Endodermal cell (in vitro differentiated cells): ENCODE data around the gene RMC1. TPM values are rescaled to one million over a fixed set of nuclear protein-coding genes. Genes with fewer than 3 reads are reported as not detected.

Experiments used
- DNase-seq: peaks from one replicate; pipeline ENCODE4 v3.0.0-alpha.2; 2017
- H3K27ac ChIP-seq: 2 replicates; pipeline ENCODE4 v1.5.1; 2013; ENCODE audit warnings: mild to moderate bottlenecking, low read depth, low read length, moderate library complexity
- H3K27me3 ChIP-seq: 2 replicates; pipeline ENCODE4 v1.6.1; 2013; ENCODE audit warnings: mild to moderate bottlenecking, low read length, moderate library complexity; ENCODE audit not compliant: insufficient read depth, control insufficient read depth, poor library complexity, severe bottlenecking
- H3K36me3 ChIP-seq: 2 replicates; pipeline ENCODE4 v1.7.0; 2013; ENCODE audit warnings: mild to moderate bottlenecking, low read length, moderate library complexity; ENCODE audit not compliant: control insufficient read depth, insufficient read depth
- H3K4me1 ChIP-seq: one replicate; pipeline ENCODE4 v1.7.0; 2013; ENCODE audit warnings: low read length; ENCODE audit not compliant: control insufficient read depth, insufficient read depth
- H3K4me3 ChIP-seq: 2 replicates; pipeline ENCODE4 v1.5.1; 2013; ENCODE audit warnings: mild to moderate bottlenecking, low read length, moderate library complexity
- H3K9ac ChIP-seq: 2 replicates; pipeline ENCODE4 v1.6.1; 2013; ENCODE audit warnings: mild to moderate bottlenecking, low read length, moderate library complexity; ENCODE audit not compliant: poor library complexity, severe bottlenecking; ENCODE audit errors: extremely low read depth
- H3K9me3 ChIP-seq: 2 replicates; pipeline ENCODE4 v1.6.1; 2013; ENCODE audit warnings: mild to moderate bottlenecking, low read length, moderate library complexity; ENCODE audit not compliant: control insufficient read depth
- H3K27ac Mint-ChIP-seq: 2 replicates; pipeline ENCODE4 v1.8.0; 2020; ENCODE audit warnings: mixed read lengths
- H3K27me3 Mint-ChIP-seq: 2 replicates; pipeline ENCODE4 v1.8.0; 2021; ENCODE audit warnings: mild to moderate bottlenecking, mixed read lengths; ENCODE audit not compliant: insufficient read depth
- H3K36me3 Mint-ChIP-seq: 2 replicates; pipeline ENCODE4 v1.8.0; 2020; ENCODE audit warnings: low read depth, mixed read lengths
- H3K4me1 Mint-ChIP-seq: 2 replicates; pipeline ENCODE4 v1.8.0; 2020; ENCODE audit warnings: mixed read lengths
- H3K4me3 Mint-ChIP-seq: 2 replicates; pipeline ENCODE4 v1.8.0; 2020; ENCODE audit warnings: mild to moderate bottlenecking, moderate library complexity, mixed read lengths
- H3K9me3 Mint-ChIP-seq: 2 replicates; pipeline ENCODE4 v1.8.0; 2020; ENCODE audit warnings: mild to moderate bottlenecking, mixed read lengths
- CTCF ChIP-seq: fragments of 200-600 bp; sonication (generic); conservative IDR thresholded peaks from 2 replicates; pipeline ENCODE4 v1.5.0; 2021; ENCODE audit warnings: antibody characterized with exemption, mild to moderate bottlenecking
- WGBS, 2 experiments: methylation state at CpG; one replicate each; pipeline versions ENCODE4 v1.1.5 to v1.1.7; 2013; ENCODE audit warnings: missing lambda C conversion rate in 2 of 2, mixed read lengths in 1 of 2; ENCODE audit not compliant: insufficient coverage in 1 of 2, insufficient read length in 1 of 2; 5-methylcytosine and 5-hydroxymethylcytosine counted together
- total RNA-seq, 2 donors: library from RNA; stranded (reverse); fragmentation: NEBNext Ultra II Directional in 1 of 2; extraction: Animal tissue kit (Norgen Biotek cat#: 25700) in 1 of 2; gene quantifications; 2 replicates in 1 of 2; 3 replicates in 1 of 2; pipeline ENCODE4 v1.2.1, GENCODE V29; 2021

The RMC1 gene
- total RNA-seq, 2 donors from 2014 or later: 18.3 to 19.1 TPM

- no peak overlapping the region for H3K27ac ChIP-seq
- H3K9me3 ChIP-seq: no peaks in the 10 kb centered on the region
- DNase-seq: no peak
- H3K9ac ChIP-seq: no peak overlapping the region
- 92 to 100% methylated on average over 3 of the region's 3 CpGs for WGBS, 2 experiments
- Mint-ChIP-seq H3K36me3 (peaks cover 81% of the 10 kb centered on the region), H3K4me1 (no peaks in the 10 kb centered on the region), H3K27ac (peak overlapping the region; percentile 9), H3K4me3 (no peak overlapping the region), H3K27me3 (no peaks in the 10 kb centered on the region), H3K9me3 (no peaks in the 10 kb centered on the region)
- no peak overlapping the region for H3K4me3 ChIP-seq
- H3K4me1 ChIP-seq: no peaks in the 10 kb centered on the region
- H3K27me3 ChIP-seq: no peaks in the 10 kb centered on the region
- no peak for TF ChIP-seq CTCF
- peaks cover 87% of the 10 kb centered on the region for H3K36me3 ChIP-seq
These were observed 26.3 kb downstream of the RMC1 start for GRCh38 chr18:23529604-23530003.

- Mint-ChIP-seq H3K36me3 (peaks cover 85% of the 10 kb centered on the region), H3K27ac (peak overlapping the region; percentile 15), H3K4me1 (no peaks in the 10 kb centered on the region), H3K4me3 (no peak overlapping the region), H3K27me3 (no peaks in the 10 kb centered on the region), H3K9me3 (no peaks in the 10 kb centered on the region)
- no peak overlapping the region for H3K27ac ChIP-seq
- peaks cover 92% of the 10 kb centered on the region for H3K36me3 ChIP-seq
- 93 to 98% methylated on average over 7 of the region's 7 CpGs for WGBS, 2 experiments
- no peak for DNase-seq
- H3K4me3 ChIP-seq: no peak overlapping the region
- H3K4me1 ChIP-seq: no peaks in the 10 kb centered on the region
- H3K9me3 ChIP-seq: no peaks in the 10 kb centered on the region
- no peak overlapping the region for H3K9ac ChIP-seq
- H3K27me3 ChIP-seq: no peaks in the 10 kb centered on the region
- TF ChIP-seq CTCF: no peak
These were observed 26.9 kb downstream of the RMC1 start for GRCh38 chr18:23530195-23530594.

GRCh38 chr18:23531912-23532311 is 28.6 kb downstream of the RMC1 start:
- Histone ChIP-seq H3K4me3 (no peak overlapping the region), H3K36me3 (peaks cover 93% of the 10 kb centered on the region), H3K27ac (peak overlapping the region; percentile 32), H3K27me3 (no peaks in the 10 kb centered on the region), H3K4me1 (no peaks in the 10 kb centered on the region), H3K9me3 (no peaks in the 10 kb centered on the region), H3K9ac (no peak overlapping the region)
- 97 to 99% methylated on average over 12 to 13 of the region's 13 CpGs for WGBS, 2 experiments
- no peaks in the 10 kb centered on the region for H3K9me3 Mint-ChIP-seq
- no peak overlapping the region for H3K4me3 Mint-ChIP-seq
- no peak overlapping the region for H3K27ac Mint-ChIP-seq
- peaks cover 86% of the 10 kb centered on the region for H3K36me3 Mint-ChIP-seq
- no peaks in the 10 kb centered on the region for H3K27me3 Mint-ChIP-seq
- no peaks in the 10 kb centered on the region for H3K4me1 Mint-ChIP-seq
- DNase-seq: no peak
- no peak for TF ChIP-seq CTCF
